Measurements from ENCODE around the gene UFSP1. TPM values are rescaled to one million over a fixed set of nuclear protein-coding genes. Genes with fewer than 3 reads are reported as not detected.
A peak's percentile ranks its signal among the peaks of the same experiment; 100 is the strongest.

Gene UFSP1
- total RNA-seq, 1 donor from 2014 or later, result 2.9 TPM

GRCh38 chr7:100896732-100897608 lies 7.5 kb upstream of the UFSP1 start:
- DNase-seq (ENCODE audit: low spot score), result no peak
- peak; percentile 46 for ATAC-seq
- intact Hi-C loops (cut with DNase I), result loop anchor here (5.0 kb wide), 1 partner anchor 160 kb away; no protein-coding TSS in a partner anchor

GRCh38 chr7:100895956-100896731 lies 6.6 kb upstream of the UFSP1 start:
- DNase-seq (ENCODE audit: low spot score), result no peak
- intact Hi-C loops (cut with DNase I), result loop anchor here (5.0 kb wide), 1 partner anchor 161 kb away; no protein-coding TSS in a partner anchor
- ATAC-seq, result no peak

- intact Hi-C loops (cut with DNase I), result loop anchor here (5.0 kb wide), 1 partner anchor 162 kb away; no protein-coding TSS in a partner anchor
- no peak for DNase-seq (ENCODE audit: low spot score)
- ATAC-seq, result no peak
Measured at GRCh38 chr7:100895701-100895955, 6.1 kb upstream of the UFSP1 start, which contains the start of gene ACHE. Gene ACHE (minus strand): TSS chr7:100895888. CDS start chr7:100894232, 1,656 bp downstream.

- ATAC-seq, result no peak
- intact Hi-C loops (cut with DNase I), result loop anchor here (5.0 kb wide), 1 partner anchor 162 kb away; no protein-coding TSS in a partner anchor
Measured at GRCh38 chr7:100894860-100895700, 5.6 kb upstream of the UFSP1 start.

GRCh38 chr7:100893910-100894721 lies 4.6 kb upstream of the UFSP1 start:
- DNase-seq (ENCODE audit: low spot score), result no peak
- ATAC-seq, result no peak
- intact Hi-C loops (cut with DNase I), result no loop called here

More at GRCh38 chr7:100894860-100895700, 5.6 kb upstream of the UFSP1 start:
- no peak for DNase-seq (ENCODE audit: low spot score)

- no peak for ATAC-seq
- DNase-seq (ENCODE audit: low spot score), result no peak
- intact Hi-C loops (cut with DNase I), result no loop called here
Measured at GRCh38 chr7:100893318-100893895, 3.9 kb upstream of the UFSP1 start.

GRCh38 chr7:100892364-100893317 lies 3.1 kb upstream of the UFSP1 start:
- DNase-seq (ENCODE audit: low spot score), result no peak

GRCh38 chr7:100891568-100892247 lies 2.2 kb upstream of the UFSP1 start:
- DNase-seq (ENCODE audit: low spot score), result no peak
- intact Hi-C loops (cut with DNase I), result no loop called here
- no peak for ATAC-seq

More at GRCh38 chr7:100892364-100893317, 3.1 kb upstream of the UFSP1 start:
- ATAC-seq, result no peak
- intact Hi-C loops (cut with DNase I), result no loop called here

- ATAC-seq (peak; percentile 1), DNase-seq (ENCODE audit: low spot score) (no peak)
- intact Hi-C loops (cut with DNase I), result no loop called here
Measured at GRCh38 chr7:100890653-100891567, 1.4 kb upstream of the UFSP1 start.

- DNase-seq (ENCODE audit: low spot score) (no peak), ATAC-seq (no peak)
- intact Hi-C loops (cut with DNase I), result no loop called here
Measured at GRCh38 chr7:100888291-100888987, 1.1 kb downstream of the UFSP1 start.

- intact Hi-C loops (cut with DNase I), result no loop called here
- DNase-seq (ENCODE audit: low spot score) (no peak), ATAC-seq (no peak)
Measured at GRCh38 chr7:100887516-100888290, 1.8 kb downstream of the UFSP1 start.

- intact Hi-C loops (cut with DNase I), result no loop called here
- DNase-seq (ENCODE audit: low spot score) (no peak), ATAC-seq (no peak)
Measured at GRCh38 chr7:100886936-100887515, 2.5 kb downstream of the UFSP1 start.

GRCh38 chr7:100886142-100886935 lies 3.2 kb downstream of the UFSP1 start:
- DNase-seq (ENCODE audit: low spot score) (no peak), ATAC-seq (no peak)
- intact Hi-C loops (cut with DNase I), result no loop called here
